Erythroblast (primary cell): ENCODE results near the gene NTSR1.

Experiments used
- DNase-seq, 2 experiments: peaks; one replicate each; lab custom pipeline; 2025; lab: John Stamatoyannopoulos, UW
- GATA1 ChIP-seq: IDR thresholded peaks from 2 replicates; pipeline ENCODE4 v1.6.1; 2011; ENCODE audit warnings: low read depth, mild to moderate bottlenecking, control low read depth, low read length, moderate library complexity
- POLR2A ChIP-seq: IDR thresholded peaks from 2 replicates; pipeline ENCODE4 v1.6.1; 2011; ENCODE audit warnings: mild to moderate bottlenecking, low read length

NTSR1 gene

GRCh38 chr20:62782149-62782892 lies 73.7 kb downstream of the NTSR1 start:
- TF ChIP-seq GATA1 = no peak
- TF ChIP-seq POLR2A = no peak
- no peak for DNase-seq

- DNase-seq = no peak
- TF ChIP-seq GATA1 = no peak
- no peak for TF ChIP-seq POLR2A
Measured at GRCh38 chr20:62782893-62783278, 74.2 kb downstream of the NTSR1 start.

GRCh38 chr20:62784497-62784896 lies 75.9 kb downstream of the NTSR1 start:
- DNase-seq = no peak
- TF ChIP-seq POLR2A (no peak), GATA1 (no peak)

- TF ChIP-seq GATA1 (no peak), POLR2A (no peak)
- DNase-seq = no peak
Measured at GRCh38 chr20:62785393-62785792, 76.8 kb downstream of the NTSR1 start.

GRCh38 chr20:62786157-62786556 lies 77.5 kb downstream of the NTSR1 start:
- TF ChIP-seq GATA1 = no peak
- TF ChIP-seq POLR2A = no peak
- DNase-seq = no peak

GRCh38 chr20:62787321-62787720 lies 78.7 kb downstream of the NTSR1 start:
- no peak for DNase-seq
- no peak for TF ChIP-seq POLR2A
- no peak for TF ChIP-seq GATA1

GRCh38 chr20:62787866-62788265 lies 79.2 kb downstream of the NTSR1 start:
- no peak for DNase-seq
- TF ChIP-seq GATA1 (no peak), POLR2A (no peak)

GRCh38 chr20:62788607-62789006 lies 80.0 kb downstream of the NTSR1 start:
- DNase-seq = peak in 1 of 2 experiments; percentile 30
- TF ChIP-seq GATA1 (no peak), POLR2A (no peak)

GRCh38 chr20:62790075-62790474 lies 81.4 kb downstream of the NTSR1 start:
- no peak for DNase-seq
- TF ChIP-seq POLR2A (no peak), GATA1 (no peak)

GRCh38 chr20:62791301-62792181 lies 82.9 kb downstream of the NTSR1 start:
- no peak for TF ChIP-seq GATA1
- TF ChIP-seq POLR2A = no peak
- peak; percentile 84 to 85 for DNase-seq

- DNase-seq = no peak
- TF ChIP-seq POLR2A (no peak), GATA1 (no peak)
Measured at GRCh38 chr20:62792182-62792939, 83.7 kb downstream of the NTSR1 start.

GRCh38 chr20:62792940-62793756 lies 84.5 kb downstream of the NTSR1 start:
- TF ChIP-seq POLR2A (no peak), GATA1 (no peak)
- DNase-seq = no peak

GRCh38 chr20:62793757-62794006 lies 85.0 kb downstream of the NTSR1 start:
- DNase-seq = no peak
- TF ChIP-seq POLR2A = no peak
- TF ChIP-seq GATA1 = no peak
